ENCODE results near the gene SFT2D3.

GRCh38 chr2:127722807-127723206 is 21.5 kb downstream of the SFT2D3 start:
- TF ChIP-seq CTCF (IDR thresholded peaks at IDR 0.05) (no peak), ZFX (IDR thresholded peaks at IDR 0.05; ENCODE audit: borderline replicate concordance) (no peak)

Measured in 22Rv1 (cell line).